ENCODE data around the gene CERK.

The CERK gene

GRCh38 chr22:46773076-46773475, 35.0 kb upstream of the CERK start (continued):
- TF ChIP-seq ZNF398 (tag by site-specific recombination; IDR thresholded peaks at IDR 0.05) (no peak), ZNF184 (tag by site-specific recombination; IDR thresholded peaks at IDR 0.05) (no peak), ZNF10 (tag by site-specific recombination; IDR thresholded peaks at IDR 0.05) (no peak)

GRCh38 chr22:46770726-46771125, 32.7 kb upstream of the CERK start:
- Histone ChIP-seq H3K36me3 (ENCODE audit: control insufficient read depth in 2 of 2, insufficient read depth in 1 of 2, low read length in 2 of 2) (peaks cover 0 to 9% of the 10 kb centered on the region in 2 experiments; a peak in 2 of 3 replicates), H3K4me3 (ENCODE audit: low read depth, low read length) (no peak overlapping the region), H3K9me3 (ENCODE audit: control insufficient read depth, insufficient read depth, low read depth, low read length) (no peaks in the 10 kb centered on the region), H3K4me1 (ENCODE audit: control insufficient read depth, insufficient read depth, low read length) (peaks cover 24% of the 10 kb centered on the region), H3K27ac (ENCODE audit: extremely low read depth, low read depth, low read length) (no peak overlapping the region)
- ChIA-PET POLR2A (no interaction called here), CTCF (interaction anchor here (0.7 to 6.6 kb wide), 5 partner anchors 12 to 117 kb away, joined by 3 to 33 read pairs (median 4); no protein-coding TSS in a partner anchor)
- TF ChIP-seq GLI4 (tag by site-specific recombination; IDR thresholded peaks at IDR 0.05) (no peak), ZNF146 (tag by site-specific recombination; IDR thresholded peaks at IDR 0.05) (no peak), ZNF248 (tag by site-specific recombination; IDR thresholded peaks at IDR 0.05) (no peak), WT1 (tag by site-specific recombination; IDR thresholded peaks at IDR 0.05) (no peak), ZNF366 (tag by site-specific recombination; conservative IDR thresholded peaks at IDR 0.05) (no peak), ZBTB44 (tag by site-specific recombination; IDR thresholded peaks at IDR 0.05) (no peak), ZNF16 (tag by site-specific recombination; IDR thresholded peaks at IDR 0.05; ENCODE audit: low read depth) (no peak), ZFP41 (tag by site-specific recombination; IDR thresholded peaks at IDR 0.05; ENCODE audit: borderline replicate concordance) (no peak), ZNF513 (tag by site-specific recombination; IDR thresholded peaks at IDR 0.05) (no peak), ZNF518A (tag by site-specific recombination; conservative IDR thresholded peaks at IDR 0.05; ENCODE audit: low read depth) (no peak), ZNF292 (tag by site-specific recombination; IDR thresholded peaks at IDR 0.05; ENCODE audit: borderline replicate concordance, low read depth) (no peak), ZNF449 (tag by site-specific recombination; IDR thresholded peaks at IDR 0.05) (no peak), ZNF148 (tag by site-specific recombination; IDR thresholded peaks at IDR 0.05; ENCODE audit: borderline replicate concordance) (no peak), ZNF239 (tag by site-specific recombination; IDR thresholded peaks at IDR 0.05) (no peak), ZNF426 (tag by site-specific recombination; IDR thresholded peaks at IDR 0.05) (no peak)

Data from HEK293 (cell line).